DOHH2 (cell line): Measurements from ENCODE around the gene MFRP.

Source experiments
- CTCF ChIP-seq: fragments of 200-600 bp; sonication (generic); IDR thresholded peaks from one replicate; pipeline ENCODE4 v1.5.1; 2014; ENCODE audit warnings: antibody characterized with exemption, mild to moderate bottlenecking, low read depth, low read length; ENCODE audit not compliant: poor library complexity, severe bottlenecking
- EZH2phosphoT487 ChIP-seq: fragments of 200-600 bp; sonication (generic); IDR thresholded peaks from 2 replicates; pipeline ENCODE4 v1.6.1; 2017; ENCODE audit warnings: borderline replicate concordance, mild to moderate bottlenecking, antibody characterized with exemption, low read length, moderate library complexity, mixed read lengths

DNA sequence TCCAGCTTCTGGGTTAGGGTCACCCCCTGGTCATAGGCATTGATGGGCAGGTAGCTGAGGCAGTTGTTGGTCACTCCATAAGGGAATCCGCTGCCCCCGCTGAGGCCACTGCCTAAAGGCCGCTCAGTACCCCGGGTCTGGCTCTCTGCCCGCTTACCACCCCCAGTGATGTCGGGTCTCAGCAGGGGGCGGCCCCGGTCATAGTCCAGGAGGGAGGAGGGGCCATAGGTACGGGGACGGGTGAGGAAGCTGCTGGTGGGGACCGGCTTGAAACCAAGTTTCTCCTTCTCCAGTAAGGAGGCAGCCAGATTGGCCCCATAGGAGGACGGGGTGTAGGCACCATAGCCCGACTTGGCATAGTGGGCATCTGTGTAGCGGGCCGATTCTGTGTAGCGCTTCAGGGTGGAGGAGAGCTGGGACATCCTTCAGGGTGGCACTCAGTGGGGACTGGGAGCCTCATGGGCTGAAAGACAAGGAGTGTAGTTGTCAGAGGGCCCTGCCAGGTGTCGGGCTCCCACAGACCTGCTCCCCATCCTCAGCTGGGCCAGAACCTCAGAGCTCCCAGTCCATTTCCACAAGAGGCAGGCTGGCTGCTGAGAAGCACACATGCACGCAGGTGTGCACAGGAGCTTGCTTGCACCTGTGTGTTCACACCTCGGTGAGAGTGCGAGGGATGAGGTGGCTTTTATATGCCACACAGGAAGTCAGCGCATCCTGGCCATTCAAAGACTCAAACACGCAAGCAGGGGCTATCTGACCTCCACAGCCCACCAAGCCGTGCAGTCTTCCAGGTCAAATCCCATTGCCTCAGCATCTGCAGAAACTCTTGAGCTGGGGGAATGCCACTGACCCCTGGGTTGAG is 26.8 kb upstream of the MFRP start:
- TF ChIP-seq CTCF (no peak), EZH2phosphoT487 (no peak)
